Testis (tissue), 3 donors: Measurements from ENCODE around the gene CCRL2. TPM values are rescaled to one million over a fixed set of nuclear protein-coding genes. Genes with fewer than 3 reads are reported as not detected.

Experiments used
- DNase-seq: peaks from one replicate; pipeline ENCODE4 v3.0.0-alpha.2; 2019
- H3K27ac ChIP-seq, 2 donors: fragments of 200-600 bp; sonication (generic); one replicate each; pipeline ENCODE4 v1.5.1; 2019
- H3K27me3 ChIP-seq: fragments of 200-600 bp; sonication (generic); one replicate; pipeline ENCODE4 v1.5.1; 2019
- H3K36me3 ChIP-seq: fragments of 200-600 bp; sonication (generic); one replicate; pipeline ENCODE4 v1.5.1; 2017; ENCODE audit warnings: low read depth; ENCODE audit errors: missing control alignments
- H3K4me1 ChIP-seq: fragments of 200-600 bp; sonication (generic); one replicate; pipeline ENCODE4 v1.5.1; 2019
- H3K4me3 ChIP-seq, 2 donors: fragments of 200-600 bp; sonication (generic); one replicate each; pipeline ENCODE4 v1.5.1; 2017 to 2019
- H3K9me3 ChIP-seq: fragments of 200-600 bp; sonication (generic); one replicate; pipeline ENCODE4 v1.5.1; 2017
- POLR2A ChIP-seq: fragments of 450-650 bp; IDR thresholded peaks from one replicate; pipeline ENCODE4 v1.6.1; 2017; ENCODE audit warnings: antibody characterized with exemption, mild to moderate bottlenecking, moderate library complexity
- WGBS, 2 donors: methylation state at CpG; one replicate each; pipeline ENCODE4 v1.1.5; 2018; 5-methylcytosine and 5-hydroxymethylcytosine counted together
- intact Hi-C: fragments of 100-400 bp; cut with DNase I; formaldehyde crosslinking; loops from one replicate; pipeline ENCODE4 v1.15.1; 2023; ENCODE audit warnings: low total_unique reads
- polyA plus RNA-seq: library from polyadenylated mRNA; stranded (reverse); fragments of 350-450 nt; fragmentation: Illumina TruSeq; extraction: RNeasy Lipid Tissue Mini Kit (QIAGEN cat#74804); gene quantifications from one replicate; pipeline ENCODE4 v1.2.3, GENCODE V29; 2014; ENCODE audit warnings: low read depth, low replicate concordance; ENCODE audit not compliant: insufficient read depth
- total RNA-seq, 2 donors: library from RNA; depleted of rRNA; stranded (reverse); fragments of >200 nt; gene quantifications; one replicate each; pipeline ENCODE4 v1.2.3, GENCODE V29; 2016
- TF ChIP-seq, protein P1 (sequence below), 3 experiments: fragments of 450-650 bp in 2 of 3; fragments of 200-600 bp in 1 of 3; sonication (generic) in 1 of 3; IDR thresholded peaks; one replicate each; pipeline ENCODE4 v1.5.1; 2016 to 2019; ENCODE audit warnings: antibody characterized with exemption in 3 of 3, mild to moderate bottlenecking in 2 of 3, moderate library complexity in 1 of 3

Gene CCRL2
- total and polyA plus RNA-seq, 3 donors from 2014 or later: 0.31 to 1.2 (median 0.87) TPM

DNA sequence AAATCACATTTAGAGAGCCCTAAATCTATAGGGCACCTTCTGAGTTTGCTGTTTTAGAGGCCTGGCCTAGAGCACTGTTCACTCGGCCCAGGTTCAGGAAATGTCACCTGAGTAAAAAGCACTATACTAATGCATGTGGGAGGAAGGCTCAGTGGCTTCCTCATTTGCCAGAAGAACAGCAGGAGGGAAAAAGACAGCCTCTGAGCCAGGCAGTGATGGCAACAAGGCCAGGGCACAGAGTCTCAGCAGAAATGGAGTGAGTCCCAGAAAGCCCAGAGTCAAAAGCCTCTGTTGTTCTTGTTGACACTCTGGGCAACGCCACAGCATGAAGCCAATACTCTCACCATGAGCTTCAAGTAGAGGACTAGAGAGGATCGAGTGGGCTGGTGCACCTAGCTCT is 31.8 kb downstream of the CCRL2 start:
- Histone ChIP-seq H3K4me1 (no peaks in the 10 kb centered on the region), H3K4me3 (no peak overlapping the region), H3K27me3 (no peaks in the 10 kb centered on the region), H3K9me3 (no peaks in the 10 kb centered on the region), H3K27ac (no peak overlapping the region), H3K36me3 (no peaks in the 10 kb centered on the region)
- no peak for TF ChIP-seq POLR2A
- TF ChIP-seq, protein P1, sequence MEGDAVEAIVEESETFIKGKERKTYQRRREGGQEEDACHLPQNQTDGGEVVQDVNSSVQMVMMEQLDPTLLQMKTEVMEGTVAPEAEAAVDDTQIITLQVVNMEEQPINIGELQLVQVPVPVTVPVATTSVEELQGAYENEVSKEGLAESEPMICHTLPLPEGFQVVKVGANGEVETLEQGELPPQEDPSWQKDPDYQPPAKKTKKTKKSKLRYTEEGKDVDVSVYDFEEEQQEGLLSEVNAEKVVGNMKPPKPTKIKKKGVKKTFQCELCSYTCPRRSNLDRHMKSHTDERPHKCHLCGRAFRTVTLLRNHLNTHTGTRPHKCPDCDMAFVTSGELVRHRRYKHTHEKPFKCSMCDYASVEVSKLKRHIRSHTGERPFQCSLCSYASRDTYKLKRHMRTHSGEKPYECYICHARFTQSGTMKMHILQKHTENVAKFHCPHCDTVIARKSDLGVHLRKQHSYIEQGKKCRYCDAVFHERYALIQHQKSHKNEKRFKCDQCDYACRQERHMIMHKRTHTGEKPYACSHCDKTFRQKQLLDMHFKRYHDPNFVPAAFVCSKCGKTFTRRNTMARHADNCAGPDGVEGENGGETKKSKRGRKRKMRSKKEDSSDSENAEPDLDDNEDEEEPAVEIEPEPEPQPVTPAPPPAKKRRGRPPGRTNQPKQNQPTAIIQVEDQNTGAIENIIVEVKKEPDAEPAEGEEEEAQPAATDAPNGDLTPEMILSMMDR (IDR thresholded peaks at IDR 0.05): no peak
- intact Hi-C loops: no loop called here
- 80 to 86% methylated on average over 3 of the region's 3 CpGs for WGBS, 2 donors
- no peak for DNase-seq

DNA sequence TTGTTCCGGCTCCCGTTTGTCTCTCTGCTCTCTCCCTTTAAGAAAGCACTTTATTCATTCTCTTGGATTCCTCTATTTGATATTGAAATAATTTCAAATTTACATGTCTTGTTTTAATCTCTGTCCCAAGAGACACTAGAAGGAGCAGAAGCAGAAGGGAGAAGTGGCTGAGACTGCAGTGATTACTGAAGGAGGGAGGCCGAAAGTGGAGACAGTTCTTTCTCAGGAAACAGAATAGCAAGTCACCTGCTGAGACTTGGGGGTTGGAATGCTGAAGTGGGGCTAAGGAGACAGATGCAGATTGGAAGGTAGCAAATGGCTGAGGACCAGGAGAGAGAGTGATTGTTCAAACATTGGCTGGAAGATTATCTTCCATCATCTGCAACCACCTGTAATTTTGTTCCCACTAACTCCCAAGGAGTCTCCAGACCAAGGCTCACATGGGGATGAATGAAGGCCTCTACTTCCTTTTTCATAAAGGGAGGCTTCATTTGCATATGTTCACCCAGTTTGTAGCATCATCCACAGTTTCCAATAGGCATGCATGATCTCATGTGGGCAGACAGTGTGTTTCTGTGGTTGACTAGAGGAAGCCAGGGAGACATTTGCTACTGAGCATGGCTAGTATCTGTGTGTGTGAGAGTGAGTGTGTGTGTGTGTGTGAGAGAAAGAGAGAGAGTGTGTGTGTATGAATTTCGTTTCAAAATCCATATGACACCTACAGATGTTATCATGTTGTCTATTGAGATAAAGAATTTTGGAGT is 33.7 kb downstream of the CCRL2 start:
- 79 to 85% methylated on average over 4 of the region's 4 CpGs for WGBS, 2 donors
- TF ChIP-seq, protein P1 (IDR thresholded peaks at IDR 0.05): no peak
- no peak for TF ChIP-seq POLR2A
- DNase-seq: no peak
- no peaks in the 10 kb centered on the region for H3K36me3 ChIP-seq
- H3K27me3 ChIP-seq: no peaks in the 10 kb centered on the region
- no peak overlapping the region for H3K4me3 ChIP-seq
- no peak overlapping the region for H3K27ac ChIP-seq
- no peaks in the 10 kb centered on the region for H3K9me3 ChIP-seq
- intact Hi-C loops: no loop called here
- no peaks in the 10 kb centered on the region for H3K4me1 ChIP-seq

DNA sequence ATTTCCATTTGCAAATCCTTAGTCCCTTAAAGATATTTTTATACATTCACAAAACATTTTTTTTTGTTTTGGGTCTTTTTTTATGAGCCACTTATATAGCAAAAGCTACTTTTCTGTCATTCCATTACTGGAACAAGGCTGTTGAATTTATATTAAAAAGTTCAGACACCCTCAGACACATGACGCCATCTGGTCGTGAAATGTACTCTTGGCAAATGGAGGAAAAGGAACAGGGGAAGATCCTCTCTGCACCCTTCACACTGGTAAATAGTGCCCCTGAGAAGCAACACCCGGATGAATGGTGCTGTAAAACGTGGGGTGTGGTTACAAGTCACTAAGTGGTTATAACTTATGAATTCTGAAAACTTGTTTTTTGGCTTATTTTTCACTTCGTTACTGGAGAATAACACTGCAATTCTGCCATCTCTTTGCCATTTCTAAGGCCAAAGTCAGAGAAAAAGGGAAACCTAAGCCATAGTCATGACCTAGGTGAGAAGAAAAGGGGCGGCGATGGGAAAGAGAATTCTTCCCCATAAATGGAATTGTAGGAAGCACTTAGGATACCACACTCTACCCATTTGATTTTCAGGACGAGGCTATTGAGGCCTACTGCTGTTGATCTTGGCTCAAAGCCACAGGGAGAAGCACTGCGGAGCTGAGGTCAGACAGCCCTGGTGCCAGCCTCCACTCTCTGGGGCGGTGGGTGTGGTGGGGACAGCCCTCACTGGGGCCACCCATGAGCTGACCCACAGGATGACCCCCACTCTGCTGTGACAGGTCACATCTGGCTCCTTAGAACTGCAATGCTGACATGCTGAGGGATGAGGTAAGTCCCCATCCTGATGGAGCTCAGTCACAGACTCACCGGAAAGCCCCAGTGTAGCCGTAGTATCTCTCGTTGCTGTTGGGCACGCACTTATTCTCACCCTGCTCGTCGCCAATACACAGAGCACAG is 35.8 kb downstream of the CCRL2 start:
- no peak overlapping the region for H3K4me3 ChIP-seq
- no peak for DNase-seq
- TF ChIP-seq, protein P1 (IDR thresholded peaks at IDR 0.05): peak in 1 of 3 experiments; percentile 62
- no peak for TF ChIP-seq POLR2A
- no peaks in the 10 kb centered on the region for H3K4me1 ChIP-seq
- H3K36me3 ChIP-seq: no peaks in the 10 kb centered on the region
- H3K9me3 ChIP-seq: no peaks in the 10 kb centered on the region
- whole genome bisulfite sequencing, 2 donors: 62 to 82% methylated on average over 8 to 16 of the region's 16 CpGs
- no peak overlapping the region for H3K27ac ChIP-seq
- H3K27me3 ChIP-seq: no peaks in the 10 kb centered on the region
- intact Hi-C loops: no loop called here

DNA sequence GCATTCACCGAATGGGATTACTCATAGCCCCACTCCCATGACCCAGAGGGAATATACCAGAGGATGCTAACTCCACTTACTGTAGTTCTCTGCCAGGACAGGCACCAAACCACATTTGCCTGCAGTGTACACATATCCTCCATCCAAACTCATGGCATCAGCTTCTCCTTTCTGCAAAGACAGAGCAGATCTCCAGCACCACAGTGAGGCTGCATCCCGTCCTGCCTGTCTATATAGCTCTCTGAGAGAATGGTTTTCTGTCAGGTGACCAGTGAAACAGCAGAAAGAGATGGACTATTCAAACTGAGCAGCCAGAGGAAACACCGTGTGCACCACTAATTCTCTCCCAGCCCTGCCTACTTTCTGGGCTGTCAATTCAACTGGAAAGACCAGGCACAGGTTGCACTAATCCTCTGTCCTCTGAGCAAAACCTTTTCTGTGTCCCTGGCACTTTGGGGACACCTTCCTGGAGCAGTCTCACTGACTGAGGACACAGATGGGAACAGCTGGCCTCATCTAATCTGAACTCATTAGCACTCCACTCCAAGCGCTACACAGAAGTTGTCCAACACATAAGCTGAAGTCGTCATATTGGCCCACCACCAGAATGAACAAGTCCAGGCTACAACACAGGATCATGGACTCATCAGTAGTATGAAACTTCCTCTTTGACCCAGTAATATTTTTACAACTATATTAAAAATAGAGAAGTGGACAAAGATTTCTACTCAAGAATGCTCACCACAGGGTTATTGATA is 40.3 kb downstream of the CCRL2 start:
- 63 to 75% methylated on average over 5 of the region's 5 CpGs for WGBS, 2 donors
- H3K9me3 ChIP-seq: no peaks in the 10 kb centered on the region
- no peak overlapping the region for H3K4me3 ChIP-seq
- no peaks in the 10 kb centered on the region for H3K4me1 ChIP-seq
- DNase-seq: no peak
- no peak overlapping the region for H3K27ac ChIP-seq
- no peak for TF ChIP-seq POLR2A
- TF ChIP-seq, protein P1 (IDR thresholded peaks at IDR 0.05): no peak
- intact Hi-C loops: no loop called here
- H3K36me3 ChIP-seq: no peaks in the 10 kb centered on the region
- H3K27me3 ChIP-seq: no peaks in the 10 kb centered on the region
